Measurements from ENCODE around the gene ZMIZ1. TPM values are rescaled to one million over a fixed set of nuclear protein-coding genes. Genes with fewer than 3 reads are reported as not detected.

Gene ZMIZ1
- total and polyA plus RNA-seq, 4 donors, result 3.9 to 19.1 (median 9.8) TPM

DNA sequence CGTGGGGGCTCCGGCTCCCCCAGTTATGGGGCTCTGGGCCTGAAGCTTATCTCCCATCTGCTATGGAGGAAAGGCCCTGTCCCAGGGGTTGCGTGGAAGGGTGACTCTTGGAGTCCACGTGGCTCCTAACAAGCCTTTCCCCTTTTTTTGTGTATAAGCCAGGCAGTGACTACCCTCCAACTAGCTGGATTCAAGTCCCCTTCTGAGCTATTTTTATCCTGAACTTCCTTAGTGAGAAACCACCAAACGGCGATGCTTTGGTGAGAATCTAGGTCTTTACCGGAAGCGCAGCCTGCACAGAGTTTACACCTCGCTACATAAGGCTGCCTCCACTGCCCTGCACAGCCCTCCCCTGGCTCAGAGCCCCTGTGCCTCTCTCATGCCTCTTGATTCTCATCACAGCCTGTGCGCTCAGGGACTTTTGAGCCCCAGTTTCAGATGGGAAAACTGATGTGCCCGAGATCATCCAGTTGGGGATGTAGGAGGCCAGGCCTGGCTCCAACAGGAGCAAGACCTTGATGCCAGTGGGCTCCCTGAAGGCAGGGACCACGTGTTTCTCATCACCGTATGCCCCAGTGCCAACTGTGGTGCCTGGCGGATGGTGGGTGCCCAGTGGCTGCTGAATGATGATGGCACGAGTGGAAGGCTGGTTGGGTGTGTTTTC lies 176.2 kb downstream of the ZMIZ1 start:
- Histone ChIP-seq H3K27me3 (ENCODE audit: control insufficient read depth in 4 of 4, insufficient read depth in 4 of 4, low read length in 3 of 4) (no peaks in the 10 kb centered on the region), H3K9me3 (ENCODE audit: control insufficient read depth in 4 of 4, low read length in 3 of 4) (no peaks in the 10 kb centered on the region), H3K36me3 (ENCODE audit: control insufficient read depth in 4 of 4, insufficient read depth in 3 of 4, low read depth in 1 of 4, low read length in 3 of 4) (no peaks in the 10 kb centered on the region), H3K4me1 (ENCODE audit: control insufficient read depth in 4 of 4, insufficient read depth in 4 of 4, low read length in 3 of 4) (peaks cover 13 to 42% (median 26%) of the 10 kb centered on the region in 4 donors), H3K27ac (ENCODE audit: low read depth in 1 of 2, low read length in 2 of 2) (peak overlapping the region; percentile 55 to 77), H3K4me3 (ENCODE audit: low read depth in 1 of 3, low read length in 3 of 3) (no peak overlapping the region), H3K9ac (ENCODE audit: low read depth in 1 of 2, low read length in 2 of 2) (peak overlapping the region in 1 of 2 donors; percentile 18)
- WGBS, result 78% methylated on average over 15 of the region's 15 CpGs
- TF ChIP-seq FOXA1 (IDR thresholded peaks at IDR 0.05) (no peak), SP1 (IDR thresholded peaks at IDR 0.05) (no peak)
- TF ChIP-seq, protein P1, sequence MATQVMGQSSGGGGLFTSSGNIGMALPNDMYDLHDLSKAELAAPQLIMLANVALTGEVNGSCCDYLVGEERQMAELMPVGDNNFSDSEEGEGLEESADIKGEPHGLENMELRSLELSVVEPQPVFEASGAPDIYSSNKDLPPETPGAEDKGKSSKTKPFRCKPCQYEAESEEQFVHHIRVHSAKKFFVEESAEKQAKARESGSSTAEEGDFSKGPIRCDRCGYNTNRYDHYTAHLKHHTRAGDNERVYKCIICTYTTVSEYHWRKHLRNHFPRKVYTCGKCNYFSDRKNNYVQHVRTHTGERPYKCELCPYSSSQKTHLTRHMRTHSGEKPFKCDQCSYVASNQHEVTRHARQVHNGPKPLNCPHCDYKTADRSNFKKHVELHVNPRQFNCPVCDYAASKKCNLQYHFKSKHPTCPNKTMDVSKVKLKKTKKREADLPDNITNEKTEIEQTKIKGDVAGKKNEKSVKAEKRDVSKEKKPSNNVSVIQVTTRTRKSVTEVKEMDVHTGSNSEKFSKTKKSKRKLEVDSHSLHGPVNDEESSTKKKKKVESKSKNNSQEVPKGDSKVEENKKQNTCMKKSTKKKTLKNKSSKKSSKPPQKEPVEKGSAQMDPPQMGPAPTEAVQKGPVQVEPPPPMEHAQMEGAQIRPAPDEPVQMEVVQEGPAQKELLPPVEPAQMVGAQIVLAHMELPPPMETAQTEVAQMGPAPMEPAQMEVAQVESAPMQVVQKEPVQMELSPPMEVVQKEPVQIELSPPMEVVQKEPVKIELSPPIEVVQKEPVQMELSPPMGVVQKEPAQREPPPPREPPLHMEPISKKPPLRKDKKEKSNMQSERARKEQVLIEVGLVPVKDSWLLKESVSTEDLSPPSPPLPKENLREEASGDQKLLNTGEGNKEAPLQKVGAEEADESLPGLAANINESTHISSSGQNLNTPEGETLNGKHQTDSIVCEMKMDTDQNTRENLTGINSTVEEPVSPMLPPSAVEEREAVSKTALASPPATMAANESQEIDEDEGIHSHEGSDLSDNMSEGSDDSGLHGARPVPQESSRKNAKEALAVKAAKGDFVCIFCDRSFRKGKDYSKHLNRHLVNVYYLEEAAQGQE (IDR thresholded peaks at IDR 0.05), result no peak
- TF ChIP-seq, protein P2, sequence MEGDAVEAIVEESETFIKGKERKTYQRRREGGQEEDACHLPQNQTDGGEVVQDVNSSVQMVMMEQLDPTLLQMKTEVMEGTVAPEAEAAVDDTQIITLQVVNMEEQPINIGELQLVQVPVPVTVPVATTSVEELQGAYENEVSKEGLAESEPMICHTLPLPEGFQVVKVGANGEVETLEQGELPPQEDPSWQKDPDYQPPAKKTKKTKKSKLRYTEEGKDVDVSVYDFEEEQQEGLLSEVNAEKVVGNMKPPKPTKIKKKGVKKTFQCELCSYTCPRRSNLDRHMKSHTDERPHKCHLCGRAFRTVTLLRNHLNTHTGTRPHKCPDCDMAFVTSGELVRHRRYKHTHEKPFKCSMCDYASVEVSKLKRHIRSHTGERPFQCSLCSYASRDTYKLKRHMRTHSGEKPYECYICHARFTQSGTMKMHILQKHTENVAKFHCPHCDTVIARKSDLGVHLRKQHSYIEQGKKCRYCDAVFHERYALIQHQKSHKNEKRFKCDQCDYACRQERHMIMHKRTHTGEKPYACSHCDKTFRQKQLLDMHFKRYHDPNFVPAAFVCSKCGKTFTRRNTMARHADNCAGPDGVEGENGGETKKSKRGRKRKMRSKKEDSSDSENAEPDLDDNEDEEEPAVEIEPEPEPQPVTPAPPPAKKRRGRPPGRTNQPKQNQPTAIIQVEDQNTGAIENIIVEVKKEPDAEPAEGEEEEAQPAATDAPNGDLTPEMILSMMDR (IDR thresholded peaks at IDR 0.05; ENCODE audit: low read depth, low read length, missing input control), result no peak
- no peak for DNase-seq (ENCODE audit: low spot score)

DNA sequence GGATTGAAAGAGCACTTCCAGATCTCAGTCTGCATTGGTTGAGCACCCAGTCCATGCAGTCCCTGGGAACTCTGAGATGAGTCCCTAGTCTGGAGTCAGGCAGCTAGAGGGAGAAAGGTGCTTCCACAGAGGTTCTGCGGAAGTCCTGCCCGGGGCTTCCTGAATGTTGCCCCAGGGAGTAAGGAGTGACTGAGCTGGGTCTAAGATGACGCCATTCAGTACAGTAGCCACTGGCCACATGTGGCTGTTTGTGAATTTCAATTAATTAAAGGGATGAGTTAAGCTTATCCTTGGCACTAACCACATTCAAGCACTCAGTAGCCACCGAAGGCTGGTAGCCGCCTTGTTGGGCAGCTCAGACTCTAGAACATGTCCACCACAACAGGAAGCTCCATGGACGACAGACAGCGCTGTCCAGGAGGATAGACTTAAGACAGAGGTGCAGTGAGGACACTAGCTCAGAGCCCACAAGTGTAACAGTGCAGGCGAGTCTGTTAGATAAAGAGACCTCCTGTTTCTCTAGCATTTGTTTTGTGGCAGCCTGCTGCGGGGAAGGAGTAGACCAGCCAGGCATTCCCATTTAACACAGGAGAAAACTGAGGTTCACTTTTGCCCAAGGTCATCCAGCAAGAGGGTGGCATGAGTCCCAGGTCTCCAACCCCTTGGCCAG lies 176.9 kb downstream of the ZMIZ1 start:
- no peaks in the 10 kb centered on the region for H3K27me3 ChIP-seq (ENCODE audit: control insufficient read depth in 4 of 4, insufficient read depth in 4 of 4, low read length in 3 of 4)
- no peaks in the 10 kb centered on the region for H3K9me3 ChIP-seq (ENCODE audit: control insufficient read depth in 4 of 4, low read length in 3 of 4)
- peaks cover 13 to 42% (median 28%) of the 10 kb centered on the region in 4 donors for H3K4me1 ChIP-seq (ENCODE audit: control insufficient read depth in 4 of 4, insufficient read depth in 4 of 4, low read length in 3 of 4)
- DNase-seq (ENCODE audit: low spot score), result no peak
- H3K36me3 ChIP-seq (ENCODE audit: control insufficient read depth in 4 of 4, insufficient read depth in 3 of 4, low read depth in 1 of 4, low read length in 3 of 4), result no peaks in the 10 kb centered on the region
- no peak overlapping the region for H3K4me3 ChIP-seq (ENCODE audit: low read depth in 1 of 3, low read length in 3 of 3)
- 77% methylated on average over 9 of the region's 9 CpGs for WGBS
- TF ChIP-seq RXRA (IDR thresholded peaks at IDR 0.05) (peak in 1 of 2 donors; percentile 83), FOXA1 (IDR thresholded peaks at IDR 0.05) (no peak), GABPA (IDR thresholded peaks at IDR 0.05 in 1 of 2, conservative IDR thresholded peaks at IDR 0.05 in 1 of 2) (no peak)
- TF ChIP-seq, protein P3, sequence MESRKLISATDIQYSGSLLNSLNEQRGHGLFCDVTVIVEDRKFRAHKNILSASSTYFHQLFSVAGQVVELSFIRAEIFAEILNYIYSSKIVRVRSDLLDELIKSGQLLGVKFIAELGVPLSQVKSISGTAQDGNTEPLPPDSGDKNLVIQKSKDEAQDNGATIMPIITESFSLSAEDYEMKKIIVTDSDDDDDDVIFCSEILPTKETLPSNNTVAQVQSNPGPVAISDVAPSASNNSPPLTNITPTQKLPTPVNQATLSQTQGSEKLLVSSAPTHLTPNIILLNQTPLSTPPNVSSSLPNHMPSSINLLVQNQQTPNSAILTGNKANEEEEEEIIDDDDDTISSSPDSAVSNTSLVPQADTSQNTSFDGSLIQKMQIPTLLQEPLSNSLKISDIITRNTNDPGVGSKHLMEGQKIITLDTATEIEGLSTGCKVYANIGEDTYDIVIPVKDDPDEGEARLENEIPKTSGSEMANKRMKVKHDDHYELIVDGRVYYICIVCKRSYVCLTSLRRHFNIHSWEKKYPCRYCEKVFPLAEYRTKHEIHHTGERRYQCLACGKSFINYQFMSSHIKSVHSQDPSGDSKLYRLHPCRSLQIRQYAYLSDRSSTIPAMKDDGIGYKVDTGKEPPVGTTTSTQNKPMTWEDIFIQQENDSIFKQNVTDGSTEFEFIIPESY (IDR thresholded peaks at IDR 0.05), result no peak
- no peak overlapping the region for H3K9ac ChIP-seq (ENCODE audit: low read depth in 1 of 2, low read length in 2 of 2)
- peak overlapping the region; percentile 55 to 77 for H3K27ac ChIP-seq (ENCODE audit: low read depth in 1 of 2, low read length in 2 of 2)
